ENCODE data around the gene TMPRSS11A.

Gene TMPRSS11A

DNA sequence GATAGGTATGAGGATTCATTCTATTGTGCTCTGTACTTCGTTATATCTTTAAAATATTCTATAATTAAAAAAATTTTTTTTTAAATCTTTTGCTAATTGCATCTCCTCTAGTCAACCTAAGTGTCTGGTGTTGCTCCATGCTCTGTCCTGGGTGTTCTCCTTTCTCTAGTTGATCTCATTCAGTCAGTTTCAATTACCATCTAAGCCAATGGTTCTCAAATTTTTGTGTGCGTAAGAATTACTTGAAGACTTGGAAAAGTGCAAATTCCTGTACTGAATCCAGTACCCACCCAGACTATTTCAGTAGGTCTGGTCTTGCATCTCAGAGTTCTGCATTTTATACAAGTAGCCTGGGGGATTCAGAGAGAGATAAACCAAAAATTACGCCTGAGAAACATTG lies 86.2 kb downstream of the TMPRSS11A start:
- Histone ChIP-seq H3K4me1 (ENCODE audit: control insufficient read depth, insufficient read depth, low read length) (no peaks in the 10 kb centered on the region), H3K36me3 (ENCODE audit: control insufficient read depth, insufficient read depth, low read length) (no peaks in the 10 kb centered on the region), H3K27ac (ENCODE audit: low read length) (no peak overlapping the region), H3K4me3 (ENCODE audit: low read length) (no peak overlapping the region), H3K27me3 (ENCODE audit: control insufficient read depth, insufficient read depth, low read length) (no peaks in the 10 kb centered on the region), H3K9me3 (ENCODE audit: control insufficient read depth, insufficient read depth, low read length) (no peaks in the 10 kb centered on the region)
- DNase-seq (ENCODE audit: low read depth, low spot score), result no peak
- WGBS (ENCODE audit: insufficient coverage, insufficient read length), result no CpG with 5 or more reads among the region's 3 CpGs

DNA sequence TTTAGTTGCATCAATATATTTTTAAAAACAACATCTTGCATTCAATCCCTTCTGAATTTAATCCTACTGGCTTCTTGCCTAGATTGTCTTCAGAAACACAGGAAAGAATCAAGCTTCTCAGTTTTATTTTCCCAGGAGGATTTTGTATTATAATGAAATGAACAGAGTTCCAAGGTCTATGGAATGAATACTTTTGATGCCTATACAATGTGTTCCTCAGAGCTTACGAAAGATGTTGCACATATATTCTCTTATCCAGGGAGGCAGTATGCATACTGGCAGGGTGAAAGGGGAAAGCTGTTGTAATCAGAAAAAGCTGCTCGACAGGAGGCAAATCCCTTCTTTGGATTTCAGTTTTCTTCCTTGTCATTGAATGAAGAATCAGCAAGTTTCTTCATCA lies 88.3 kb downstream of the TMPRSS11A start:
- Histone ChIP-seq H3K4me1 (ENCODE audit: control insufficient read depth, insufficient read depth, low read length) (no peaks in the 10 kb centered on the region), H3K27me3 (ENCODE audit: control insufficient read depth, insufficient read depth, low read length) (no peaks in the 10 kb centered on the region), H3K27ac (ENCODE audit: low read length) (no peak overlapping the region), H3K36me3 (ENCODE audit: control insufficient read depth, insufficient read depth, low read length) (no peaks in the 10 kb centered on the region), H3K9me3 (ENCODE audit: control insufficient read depth, insufficient read depth, low read length) (no peaks in the 10 kb centered on the region), H3K4me3 (ENCODE audit: low read length) (no peak overlapping the region)
- WGBS (ENCODE audit: insufficient coverage, insufficient read length), result no CpG with 5 or more reads among the region's 2 CpGs
- no peak for DNase-seq (ENCODE audit: low read depth, low spot score)

DNA sequence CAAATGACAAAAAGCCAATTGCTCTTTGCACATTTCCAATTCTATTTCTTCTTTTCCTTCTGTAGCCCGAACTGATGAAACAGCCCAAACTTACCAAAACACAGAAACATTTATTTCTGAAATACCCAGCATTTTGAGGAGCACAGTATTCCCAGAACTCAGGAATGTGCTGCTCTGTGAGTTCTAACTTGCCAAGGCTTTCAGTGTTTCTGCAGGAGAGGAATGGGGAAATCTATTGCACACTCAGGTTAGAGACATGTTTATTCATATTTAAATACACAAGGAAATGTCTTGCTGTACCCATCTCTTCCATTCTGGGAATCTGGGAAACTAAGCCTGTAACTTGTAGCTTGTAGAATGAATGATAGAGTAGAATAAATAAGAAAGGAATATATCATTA lies 90.2 kb downstream of the TMPRSS11A start:
- no peaks in the 10 kb centered on the region for H3K9me3 ChIP-seq (ENCODE audit: control insufficient read depth, insufficient read depth, low read length)
- no CpG with 5 or more reads among the region's 1 CpG for WGBS (ENCODE audit: insufficient coverage, insufficient read length)
- no peak overlapping the region for H3K4me3 ChIP-seq (ENCODE audit: low read length)
- no peaks in the 10 kb centered on the region for H3K27me3 ChIP-seq (ENCODE audit: control insufficient read depth, insufficient read depth, low read length)
- no peak for DNase-seq (ENCODE audit: low read depth, low spot score)
- no peaks in the 10 kb centered on the region for H3K36me3 ChIP-seq (ENCODE audit: control insufficient read depth, insufficient read depth, low read length)
- H3K27ac ChIP-seq (ENCODE audit: low read length), result no peak overlapping the region
- no peaks in the 10 kb centered on the region for H3K4me1 ChIP-seq (ENCODE audit: control insufficient read depth, insufficient read depth, low read length)

DNA sequence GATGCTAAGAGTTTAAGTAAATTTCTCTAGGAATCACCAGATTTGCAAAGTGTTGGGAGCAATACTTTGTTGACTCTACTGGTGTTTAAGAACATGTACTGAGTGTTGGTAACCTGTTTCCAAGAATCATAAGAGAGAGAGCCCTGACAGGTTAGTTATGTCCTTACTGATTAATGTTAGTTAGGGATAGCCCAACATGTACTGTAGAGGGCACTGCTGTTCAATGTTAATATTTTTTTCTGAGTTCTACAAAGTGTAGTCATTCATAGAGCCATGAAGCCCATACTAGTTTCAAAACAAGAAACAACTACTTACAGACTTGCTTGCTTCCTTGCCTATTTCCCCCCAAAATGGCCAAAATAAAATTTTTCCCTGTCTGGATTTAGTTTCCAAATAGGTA lies 91.4 kb downstream of the TMPRSS11A start:
- Histone ChIP-seq H3K36me3 (ENCODE audit: control insufficient read depth, insufficient read depth, low read length) (no peaks in the 10 kb centered on the region), H3K4me3 (ENCODE audit: low read length) (no peak overlapping the region), H3K27ac (ENCODE audit: low read length) (no peak overlapping the region), H3K4me1 (ENCODE audit: control insufficient read depth, insufficient read depth, low read length) (no peaks in the 10 kb centered on the region), H3K27me3 (ENCODE audit: control insufficient read depth, insufficient read depth, low read length) (no peaks in the 10 kb centered on the region), H3K9me3 (ENCODE audit: control insufficient read depth, insufficient read depth, low read length) (no peaks in the 10 kb centered on the region)
- DNase-seq (ENCODE audit: low read depth, low spot score), result no peak

DNA sequence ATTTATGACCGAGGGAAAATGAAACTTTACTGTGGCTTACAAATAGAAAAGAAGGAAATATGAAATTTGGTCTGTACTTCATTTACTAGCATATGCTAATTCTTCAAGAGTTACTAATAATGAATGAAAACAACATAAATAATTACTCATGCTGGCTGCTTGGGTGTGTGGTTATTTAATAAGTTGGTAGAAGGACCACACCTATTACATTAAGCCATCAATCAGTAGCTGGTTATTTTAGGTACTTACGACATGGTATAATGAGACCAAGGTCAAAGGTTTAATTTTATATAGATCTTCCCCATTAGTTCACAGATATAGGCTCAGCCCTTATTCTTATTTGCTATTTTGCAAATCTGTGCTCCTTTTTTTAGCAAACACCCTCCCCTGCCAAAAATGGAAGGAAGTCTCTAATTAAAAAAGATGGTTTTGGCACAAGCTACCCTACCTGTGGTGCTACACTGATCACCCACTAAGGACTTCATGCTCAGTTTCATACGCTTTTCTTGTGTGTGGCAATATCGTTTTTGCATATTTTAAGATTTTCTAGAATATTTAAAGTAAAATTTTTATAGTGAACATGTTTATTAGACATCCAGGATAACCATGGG lies 93.6 kb downstream of the TMPRSS11A start:
- DNase-seq (ENCODE audit: low read depth, low spot score), result no peak
- Histone ChIP-seq H3K36me3 (ENCODE audit: control insufficient read depth, insufficient read depth, low read length) (no peaks in the 10 kb centered on the region), H3K4me3 (ENCODE audit: low read length) (no peak overlapping the region), H3K4me1 (ENCODE audit: control insufficient read depth, insufficient read depth, low read length) (no peaks in the 10 kb centered on the region), H3K9me3 (ENCODE audit: control insufficient read depth, insufficient read depth, low read length) (no peaks in the 10 kb centered on the region), H3K27me3 (ENCODE audit: control insufficient read depth, insufficient read depth, low read length) (no peaks in the 10 kb centered on the region), H3K27ac (ENCODE audit: low read length) (no peak overlapping the region)
- WGBS (ENCODE audit: insufficient coverage, insufficient read length), result no CpG with 5 or more reads among the region's 4 CpGs

DNA sequence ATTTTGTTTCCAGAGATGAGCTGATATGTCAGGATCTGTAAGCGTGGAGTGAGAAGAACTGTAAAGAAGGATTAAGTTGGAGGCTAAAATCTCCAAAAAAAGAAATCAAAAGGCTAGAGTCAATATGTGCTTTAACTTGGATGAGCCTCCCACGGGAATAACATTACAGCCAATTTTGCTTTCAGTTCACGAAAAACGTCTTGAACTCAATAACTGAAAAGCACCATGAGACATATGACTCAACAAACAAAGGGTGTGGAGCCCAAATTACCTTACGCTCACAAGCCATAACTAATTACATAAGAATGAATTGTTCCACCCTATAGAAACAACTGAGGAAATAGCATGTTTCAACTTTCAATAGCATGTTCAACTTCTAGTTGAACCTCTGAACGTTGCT lies 101.8 kb downstream of the TMPRSS11A start:
- Histone ChIP-seq H3K9me3 (ENCODE audit: control insufficient read depth, insufficient read depth, low read length) (no peaks in the 10 kb centered on the region), H3K27me3 (ENCODE audit: control insufficient read depth, insufficient read depth, low read length) (no peaks in the 10 kb centered on the region), H3K27ac (ENCODE audit: low read length) (no peak overlapping the region), H3K4me3 (ENCODE audit: low read length) (no peak overlapping the region), H3K4me1 (ENCODE audit: control insufficient read depth, insufficient read depth, low read length) (no peaks in the 10 kb centered on the region), H3K36me3 (ENCODE audit: control insufficient read depth, insufficient read depth, low read length) (no peaks in the 10 kb centered on the region)
- no peak for DNase-seq (ENCODE audit: low read depth, low spot score)
- WGBS (ENCODE audit: insufficient coverage, insufficient read length), result no CpG with 5 or more reads among the region's 6 CpGs
